DMS153 (cell line): ENCODE results near the gene INTS4.
"Not testable (repeated sequence)": the region's sequence is repeated elsewhere in the genome, so short reads cannot be mapped to it uniquely, and the experiment has no call there.

Source experiments
- DNase-seq: peaks from one replicate; lab custom pipeline; 2025; lab: John Stamatoyannopoulos, UW

INTS4 gene

DNA sequence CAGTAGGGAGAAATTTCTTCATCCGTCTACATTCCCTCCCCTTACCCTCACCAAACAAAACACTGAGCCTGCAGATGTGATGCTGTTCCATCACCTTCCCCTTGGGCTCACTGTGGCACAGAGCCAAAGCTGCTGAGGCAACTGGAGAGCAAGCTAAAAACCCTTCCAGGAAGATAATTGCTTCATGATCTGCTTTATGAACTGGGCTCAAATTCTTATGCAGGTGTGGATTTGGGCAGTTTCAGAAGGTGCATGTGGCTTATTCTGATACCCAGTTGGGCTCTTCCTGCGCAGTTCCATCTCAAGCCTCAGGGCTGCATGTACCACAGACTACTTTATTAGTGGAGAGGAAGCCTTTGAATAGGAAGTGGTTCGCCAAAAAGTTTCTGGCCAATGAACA, 115.2 kb downstream of the INTS4 start:
- DNase-seq, result no peak

DNA sequence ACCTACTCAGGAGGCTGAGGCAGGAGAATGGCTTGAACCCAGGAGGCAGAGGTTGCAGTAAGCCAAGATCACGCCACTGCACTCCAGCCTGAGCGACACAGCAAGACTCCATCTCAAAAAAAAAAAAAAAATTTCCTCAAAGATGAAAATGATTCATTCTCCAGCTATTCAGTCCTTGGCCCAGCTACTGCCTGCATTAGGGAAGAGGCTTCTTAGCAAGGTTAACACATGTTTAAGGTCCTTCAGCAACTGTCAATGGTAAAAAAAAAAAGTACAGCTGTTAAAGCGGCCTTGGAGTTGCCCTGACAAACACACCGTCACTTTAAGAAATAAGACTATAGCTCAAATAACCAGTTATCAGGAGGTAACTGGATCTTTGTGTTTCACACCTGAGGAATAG, 116.2 kb downstream of the INTS4 start:
- DNase-seq, result not testable (repeated sequence)

DNA sequence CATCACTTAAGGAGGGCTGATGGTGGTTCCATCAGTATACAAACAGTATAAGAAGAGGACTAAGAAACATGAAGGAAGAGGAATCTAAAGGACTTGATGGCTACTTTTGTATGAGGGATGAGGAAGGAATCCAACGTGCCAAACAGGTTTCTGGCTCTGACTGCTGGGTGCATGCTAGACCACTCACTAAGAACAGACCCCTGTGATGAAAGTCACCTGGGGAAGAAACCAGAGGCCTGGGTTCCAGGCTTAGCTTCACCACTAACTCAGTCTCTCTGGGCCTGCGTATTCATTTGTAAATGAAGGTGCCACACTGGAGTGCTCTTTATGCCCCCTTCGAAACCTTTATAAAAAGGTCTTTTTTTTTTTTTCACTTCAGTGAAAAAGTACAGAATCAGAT, 118.4 kb downstream of the INTS4 start:
- no peak for DNase-seq

DNA sequence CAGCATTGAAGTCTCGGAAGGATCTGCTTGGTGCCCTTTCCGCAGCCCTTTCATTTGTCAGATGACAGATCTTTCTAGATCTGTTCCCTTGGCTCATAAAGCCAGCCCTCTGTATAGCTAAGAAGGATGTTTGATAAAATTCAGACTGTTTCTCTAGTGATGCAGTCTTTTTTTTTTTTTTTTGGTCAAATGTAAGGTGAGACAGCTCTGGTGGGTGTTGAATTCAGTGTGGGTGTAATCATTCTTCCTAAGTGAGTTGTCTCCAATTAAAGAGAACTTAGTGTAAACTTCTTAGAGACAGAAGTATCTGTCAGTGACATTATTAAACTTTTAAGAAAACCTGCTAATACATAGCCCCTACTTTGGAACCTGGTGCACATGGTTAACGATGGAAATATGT, 120.3 kb downstream of the INTS4 start:
- DNase-seq, result no peak

DNA sequence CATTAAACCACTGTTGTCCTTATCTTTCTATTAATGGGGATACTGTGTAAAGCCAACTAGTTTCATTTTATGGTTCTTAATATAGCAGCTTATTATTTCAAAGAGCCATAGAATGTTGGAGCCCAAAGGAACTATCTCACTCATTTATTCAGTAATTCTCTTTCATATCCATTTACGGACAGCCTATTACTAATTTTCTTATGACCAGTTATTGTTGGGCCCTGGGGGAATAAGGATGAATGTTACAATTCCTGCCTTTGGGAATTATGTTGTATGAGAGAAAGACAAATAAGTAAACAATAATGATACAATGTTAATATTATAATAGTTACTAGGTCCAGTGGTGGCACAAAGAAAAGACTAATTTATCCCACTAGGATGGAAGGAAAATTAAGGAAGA, 121.1 kb downstream of the INTS4 start:
- DNase-seq, result no peak

DNA sequence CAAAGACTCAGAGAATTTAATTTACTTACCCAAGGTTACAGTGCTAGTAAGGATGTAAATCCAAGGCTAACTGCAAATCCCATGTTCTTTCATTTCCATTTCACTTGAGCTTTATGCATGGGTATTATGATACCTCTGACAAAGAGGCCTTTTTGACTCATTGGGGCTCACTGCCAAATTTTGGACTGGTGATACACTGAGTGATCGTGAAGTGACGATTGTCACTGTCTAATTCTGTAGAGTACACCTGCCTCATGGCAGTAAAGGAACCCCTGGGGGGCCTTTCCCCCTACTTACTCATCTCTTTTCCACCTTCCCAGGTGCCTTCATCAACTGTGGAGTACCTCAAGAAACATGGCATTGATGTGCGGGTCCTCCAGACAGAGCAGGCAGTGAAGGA, 122.6 kb downstream of the INTS4 start:
- DNase-seq, result no peak

DNA sequence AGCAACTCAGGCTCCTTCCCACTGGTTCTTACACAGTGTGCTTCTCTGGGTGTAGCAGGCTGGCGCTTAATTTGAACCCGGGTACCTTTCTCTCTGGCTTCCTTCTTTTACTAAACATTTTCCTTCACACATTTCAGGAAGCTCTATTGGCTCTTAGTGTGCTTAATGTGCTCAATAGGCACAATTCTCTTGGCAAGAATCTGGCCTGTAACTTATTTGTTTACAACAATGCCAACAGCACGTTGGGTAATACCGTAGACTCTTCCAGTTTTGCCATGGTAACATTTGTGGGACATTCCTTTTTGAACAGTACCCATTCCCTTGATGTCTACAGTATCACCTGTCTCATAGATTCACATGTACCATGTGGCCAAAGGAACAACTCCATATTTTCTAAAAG, 125.7 kb downstream of the INTS4 start:
- no peak for DNase-seq

DNA sequence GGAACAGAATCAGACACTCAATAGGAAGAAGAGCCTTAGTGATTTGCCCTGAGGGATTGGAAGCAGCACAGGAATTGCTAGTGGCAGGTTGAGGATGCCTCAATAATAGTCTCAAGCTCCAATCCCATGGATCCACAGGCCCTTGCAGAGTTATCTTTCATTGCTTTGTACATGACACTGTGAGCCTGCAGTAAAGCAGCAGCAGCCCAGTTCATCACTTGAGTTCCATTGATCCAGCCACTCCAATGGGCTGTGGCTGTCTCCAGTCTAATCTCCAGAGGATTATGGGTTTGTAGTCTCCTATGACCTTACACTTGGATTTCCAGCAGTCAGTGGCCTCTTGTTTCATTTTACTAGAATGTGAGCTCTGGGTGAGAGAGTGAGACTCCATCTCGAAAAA, 128.1 kb downstream of the INTS4 start:
- DNase-seq, result no peak

DNA sequence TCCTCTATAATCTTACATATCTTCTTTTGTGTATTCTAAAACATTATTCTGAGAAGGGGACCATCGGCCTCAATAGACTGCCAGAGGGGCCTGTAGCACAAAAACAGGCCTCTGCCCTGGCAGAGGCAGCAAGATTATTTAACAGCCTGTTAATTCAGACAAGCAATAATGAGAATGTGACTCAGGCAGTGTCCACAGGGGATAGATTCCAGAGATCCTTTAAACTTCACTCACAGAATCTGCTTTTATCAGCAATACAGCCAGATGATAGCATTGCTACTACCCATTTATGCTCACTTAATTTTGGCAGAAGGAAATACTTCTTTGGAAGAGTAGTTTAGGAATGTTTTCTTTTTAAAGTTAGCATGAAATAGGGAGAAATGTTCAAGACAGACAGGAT, 128.7 kb downstream of the INTS4 start:
- no peak for DNase-seq

DNA sequence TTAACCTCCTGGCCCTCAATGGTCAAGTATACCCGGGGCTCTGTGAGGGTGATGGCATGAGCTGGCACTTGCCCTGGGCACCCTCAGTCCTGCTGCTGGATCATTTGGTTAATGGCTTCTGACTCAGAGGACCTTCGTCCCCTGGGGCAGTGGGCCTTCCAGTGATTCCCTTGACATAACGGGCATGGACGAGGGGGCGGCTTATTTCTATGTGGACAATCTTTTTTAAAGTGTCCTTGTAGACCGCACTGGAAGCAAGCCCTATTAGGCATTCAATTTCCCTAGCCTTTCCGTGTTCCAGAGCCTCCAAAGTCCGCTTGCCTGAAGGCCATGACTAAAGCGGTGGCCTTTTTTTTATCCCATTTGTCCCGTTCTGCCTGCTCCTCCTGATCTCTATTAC, 133.0 kb downstream of the INTS4 start:
- DNase-seq, result not testable (repeated sequence)

DNA sequence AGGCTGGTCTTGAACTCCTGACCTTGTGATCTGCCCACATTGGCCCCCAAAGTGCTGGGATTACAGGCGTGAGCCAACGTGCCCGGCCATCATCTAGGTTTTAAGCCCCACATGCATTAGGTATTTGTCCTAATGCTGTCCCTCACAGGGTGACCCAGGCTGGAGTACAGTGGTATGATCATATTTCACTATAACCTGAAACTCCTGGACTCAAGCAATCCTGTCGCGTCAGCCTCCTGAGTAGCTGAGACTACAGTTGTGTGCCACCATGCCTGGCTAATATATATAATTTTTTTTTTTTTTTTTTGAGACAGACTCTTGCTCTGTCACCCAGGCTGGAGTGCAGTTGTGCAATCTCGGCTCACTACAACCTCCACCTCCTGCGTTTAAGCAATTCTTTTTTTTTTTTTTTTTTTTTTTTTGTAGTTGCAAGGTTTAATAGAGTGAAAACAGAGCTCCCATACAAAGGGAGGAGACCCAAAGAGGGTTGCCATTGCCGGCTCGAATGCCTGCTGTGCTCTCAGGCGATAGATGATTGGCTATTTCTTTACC, 136.5 kb downstream of the INTS4 start:
- DNase-seq, result not testable (repeated sequence)

DNA sequence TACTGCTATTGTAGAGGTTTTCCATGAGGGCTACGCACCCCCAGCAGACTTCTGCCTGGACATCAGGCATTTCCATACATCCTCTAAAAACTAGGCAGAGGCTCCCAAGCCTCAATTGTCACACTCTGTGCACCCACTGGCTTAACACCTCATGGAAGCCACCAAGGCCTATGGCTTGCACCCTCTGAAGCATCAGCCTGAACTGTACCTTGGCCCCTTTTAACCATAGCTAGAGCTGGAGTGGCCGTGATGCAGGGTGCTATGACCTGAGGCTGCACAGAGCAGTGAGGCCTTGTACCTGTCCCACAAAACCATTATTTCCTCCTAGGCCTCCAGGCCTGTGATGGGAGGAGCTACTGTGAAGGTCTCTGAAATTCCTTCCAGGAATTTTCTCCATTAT, 139.6 kb downstream of the INTS4 start:
- DNase-seq, result no peak

DNA sequence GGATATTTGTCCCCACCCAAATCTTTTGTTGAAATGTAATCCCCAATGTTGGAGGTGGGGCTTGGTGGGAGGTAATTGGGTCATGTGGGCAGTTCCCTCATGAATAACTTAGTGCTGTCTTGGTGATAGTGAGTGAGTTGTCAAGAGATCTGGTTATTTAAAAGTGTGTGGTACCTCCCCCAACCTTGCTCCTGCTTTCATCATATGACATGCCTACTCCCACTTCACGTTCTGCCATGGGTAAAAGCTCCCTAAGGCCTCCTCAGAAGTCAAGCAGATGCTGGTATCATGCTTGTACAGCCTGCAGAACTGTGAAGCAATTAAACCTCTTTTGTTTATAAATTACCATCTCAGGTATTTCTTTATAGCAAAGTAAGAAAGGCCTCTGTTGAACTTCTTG, 143.0 kb downstream of the INTS4 start:
- no peak for DNase-seq

DNA sequence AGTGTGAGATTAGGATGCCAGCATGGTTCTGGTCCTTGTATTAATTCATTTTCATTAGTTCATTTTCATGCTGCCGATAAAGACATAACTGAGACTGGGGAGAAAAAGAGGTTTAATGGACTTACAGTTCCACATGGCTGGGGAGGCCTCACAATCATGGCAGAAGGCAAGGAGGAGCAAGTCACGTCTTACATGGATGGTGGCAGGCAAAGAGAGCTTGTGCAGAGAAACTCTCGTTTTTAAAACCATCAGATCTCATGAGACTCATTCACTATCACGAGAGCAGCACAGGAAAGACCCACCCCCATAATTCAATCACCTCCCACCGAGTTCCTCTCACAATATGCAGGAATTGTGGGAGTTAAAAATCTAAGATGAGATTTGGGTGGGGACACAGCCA, 150.8 kb downstream of the INTS4 start:
- DNase-seq, result not testable (repeated sequence)

DNA sequence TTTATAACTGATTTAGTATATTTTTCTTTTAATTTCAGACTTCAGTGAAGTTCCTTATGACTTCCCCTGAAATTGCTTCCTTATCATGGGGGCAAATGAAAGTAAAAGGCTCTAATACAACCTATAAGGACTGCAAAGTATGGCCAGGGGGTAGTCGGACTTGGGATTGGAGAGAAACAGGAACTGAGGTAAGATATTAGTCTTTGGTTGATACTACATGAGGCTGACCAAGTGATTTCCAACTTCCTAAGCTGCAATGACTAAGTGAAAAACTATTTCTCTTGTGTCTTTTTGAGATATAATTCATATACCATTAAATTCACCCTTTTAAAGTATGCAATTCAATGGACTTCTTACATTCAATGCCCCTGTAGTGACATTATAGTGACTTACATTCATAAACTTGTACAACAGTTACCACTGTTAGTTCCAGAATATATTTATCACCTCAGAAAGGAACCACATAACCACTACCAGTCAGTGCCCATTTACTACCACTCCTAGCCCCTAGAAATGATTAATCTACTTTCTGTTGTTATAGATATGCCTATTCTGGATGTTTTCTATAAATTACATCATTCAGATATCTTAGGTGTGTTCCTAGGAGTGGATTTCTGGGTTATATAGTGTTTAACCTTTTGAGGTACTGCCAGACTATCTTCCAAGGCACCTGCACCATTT, 151.9 kb downstream of the INTS4 start:
- DNase-seq, result no peak

DNA sequence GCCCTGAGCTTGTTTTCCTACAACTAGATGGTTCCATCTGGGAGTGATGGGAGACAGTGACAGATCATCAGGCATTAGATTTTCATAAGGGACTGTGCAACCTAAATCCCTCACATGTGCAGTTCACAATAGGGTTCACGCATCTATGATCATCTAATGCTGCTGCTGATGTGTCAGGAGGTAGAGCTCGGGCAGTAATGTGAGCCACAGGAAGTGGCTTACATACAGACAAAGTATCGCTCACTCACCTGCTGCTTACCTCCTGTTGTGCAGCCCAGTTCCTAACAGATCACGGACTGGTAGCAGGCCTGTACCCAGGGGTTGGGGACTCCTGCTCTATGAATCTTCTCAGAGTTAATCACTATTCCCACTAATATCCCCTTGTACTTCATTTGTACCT, 161.2 kb downstream of the INTS4 start:
- no peak for DNase-seq

DNA sequence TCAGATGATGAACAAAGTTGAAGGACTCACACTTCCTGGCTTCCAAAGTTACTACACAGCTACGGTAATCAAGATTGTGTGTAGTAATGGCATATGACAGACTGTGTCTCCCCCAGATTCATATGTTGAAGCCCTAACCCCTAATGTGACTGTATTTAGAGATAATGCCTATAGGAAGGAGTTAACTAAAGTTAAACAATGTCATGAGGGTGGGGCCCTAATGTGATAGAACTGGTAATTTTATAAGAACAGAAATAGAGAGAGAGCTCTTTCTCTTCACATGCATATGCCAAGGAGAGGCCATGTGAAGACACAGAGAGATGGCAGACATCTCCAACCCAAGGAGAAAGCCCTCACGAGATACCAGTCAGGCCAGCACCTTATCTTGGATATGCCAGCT, 165.5 kb downstream of the INTS4 start:
- DNase-seq, result no peak
